HG02884 (cell line): ENCODE measurements around the gene ABCC4.

Experiments used
- ATAC-seq: cut with Tn5 transposase; IDR thresholded peaks from one replicate; pipeline ENCODE4 v1.9.1; 2021; ENCODE audit warnings: mild to moderate bottlenecking, moderate library complexity; ENCODE audit not compliant: unreplicated experiment

Gene ABCC4, protein sequence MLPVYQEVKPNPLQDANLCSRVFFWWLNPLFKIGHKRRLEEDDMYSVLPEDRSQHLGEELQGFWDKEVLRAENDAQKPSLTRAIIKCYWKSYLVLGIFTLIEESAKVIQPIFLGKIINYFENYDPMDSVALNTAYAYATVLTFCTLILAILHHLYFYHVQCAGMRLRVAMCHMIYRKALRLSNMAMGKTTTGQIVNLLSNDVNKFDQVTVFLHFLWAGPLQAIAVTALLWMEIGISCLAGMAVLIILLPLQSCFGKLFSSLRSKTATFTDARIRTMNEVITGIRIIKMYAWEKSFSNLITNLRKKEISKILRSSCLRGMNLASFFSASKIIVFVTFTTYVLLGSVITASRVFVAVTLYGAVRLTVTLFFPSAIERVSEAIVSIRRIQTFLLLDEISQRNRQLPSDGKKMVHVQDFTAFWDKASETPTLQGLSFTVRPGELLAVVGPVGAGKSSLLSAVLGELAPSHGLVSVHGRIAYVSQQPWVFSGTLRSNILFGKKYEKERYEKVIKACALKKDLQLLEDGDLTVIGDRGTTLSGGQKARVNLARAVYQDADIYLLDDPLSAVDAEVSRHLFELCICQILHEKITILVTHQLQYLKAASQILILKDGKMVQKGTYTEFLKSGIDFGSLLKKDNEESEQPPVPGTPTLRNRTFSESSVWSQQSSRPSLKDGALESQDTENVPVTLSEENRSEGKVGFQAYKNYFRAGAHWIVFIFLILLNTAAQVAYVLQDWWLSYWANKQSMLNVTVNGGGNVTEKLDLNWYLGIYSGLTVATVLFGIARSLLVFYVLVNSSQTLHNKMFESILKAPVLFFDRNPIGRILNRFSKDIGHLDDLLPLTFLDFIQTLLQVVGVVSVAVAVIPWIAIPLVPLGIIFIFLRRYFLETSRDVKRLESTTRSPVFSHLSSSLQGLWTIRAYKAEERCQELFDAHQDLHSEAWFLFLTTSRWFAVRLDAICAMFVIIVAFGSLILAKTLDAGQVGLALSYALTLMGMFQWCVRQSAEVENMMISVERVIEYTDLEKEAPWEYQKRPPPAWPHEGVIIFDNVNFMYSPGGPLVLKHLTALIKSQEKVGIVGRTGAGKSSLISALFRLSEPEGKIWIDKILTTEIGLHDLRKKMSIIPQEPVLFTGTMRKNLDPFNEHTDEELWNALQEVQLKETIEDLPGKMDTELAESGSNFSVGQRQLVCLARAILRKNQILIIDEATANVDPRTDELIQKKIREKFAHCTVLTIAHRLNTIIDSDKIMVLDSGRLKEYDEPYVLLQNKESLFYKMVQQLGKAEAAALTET (N-terminal part only)

DNA sequence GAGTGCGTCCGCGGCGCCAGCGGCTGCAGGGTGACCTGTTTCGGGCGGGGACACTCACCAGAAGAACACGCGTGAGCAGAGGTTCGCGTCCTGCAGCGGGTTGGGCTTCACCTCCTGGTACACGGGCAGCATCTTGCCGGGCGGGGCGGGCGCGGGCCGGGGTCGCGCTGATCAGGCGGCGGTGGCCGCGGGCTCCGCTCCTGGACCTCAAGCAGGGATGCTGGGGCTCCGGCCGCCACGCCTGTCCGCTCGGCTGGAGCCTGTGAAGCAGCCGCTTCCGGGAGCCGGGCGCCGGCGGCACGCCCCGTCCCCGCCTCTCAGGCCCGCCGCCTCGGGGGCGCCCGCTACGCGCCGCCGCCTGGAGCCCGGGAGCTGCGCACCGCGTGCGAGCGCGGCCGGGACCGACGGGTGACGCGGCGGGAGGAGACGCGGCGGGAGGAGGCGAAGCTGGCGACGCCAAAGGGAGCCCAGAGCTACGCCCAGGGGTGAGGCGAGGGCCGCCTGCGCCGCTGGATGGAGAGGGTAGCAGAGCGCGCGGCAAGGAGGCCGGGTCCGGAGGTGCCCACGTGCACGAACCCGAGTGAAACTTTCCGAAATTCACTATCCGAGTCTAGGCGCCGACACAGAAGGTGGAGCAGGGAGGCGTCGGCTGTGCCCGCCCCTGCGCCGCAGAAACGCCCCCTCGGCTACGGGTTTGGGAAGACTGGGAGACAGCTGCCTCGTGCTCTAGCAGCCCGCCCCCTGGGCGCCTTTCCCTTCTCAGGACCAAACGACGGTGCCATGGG is at the start of gene ABCC4:
Gene ABCC4 (minus strand): TSS at position 269 of the 785 bp plus-strand sequence. CDS start 137 bp downstream, at position 132.
- ATAC-seq, result peak; percentile 82

DNA sequence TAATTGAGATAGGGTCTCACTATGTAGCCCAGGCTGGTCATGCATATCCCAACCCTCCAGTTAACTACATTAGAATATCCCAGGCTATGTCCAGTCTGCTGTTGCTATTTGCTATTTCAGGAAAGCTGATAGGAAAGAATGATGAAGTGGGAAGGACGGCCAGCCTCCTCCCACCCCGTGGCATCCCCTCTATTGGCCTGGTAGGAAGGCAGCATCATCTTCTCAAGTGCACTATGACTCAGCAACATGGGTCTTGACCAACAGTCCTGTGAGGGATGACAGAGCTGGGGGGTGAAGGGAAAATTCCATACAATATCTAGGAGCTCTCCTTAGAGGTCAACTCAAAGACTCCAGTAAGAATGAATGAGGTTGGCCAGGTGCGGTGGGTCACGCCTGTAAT is 48.0 kb upstream of the ABCC4 start:
- no peak for ATAC-seq

DNA sequence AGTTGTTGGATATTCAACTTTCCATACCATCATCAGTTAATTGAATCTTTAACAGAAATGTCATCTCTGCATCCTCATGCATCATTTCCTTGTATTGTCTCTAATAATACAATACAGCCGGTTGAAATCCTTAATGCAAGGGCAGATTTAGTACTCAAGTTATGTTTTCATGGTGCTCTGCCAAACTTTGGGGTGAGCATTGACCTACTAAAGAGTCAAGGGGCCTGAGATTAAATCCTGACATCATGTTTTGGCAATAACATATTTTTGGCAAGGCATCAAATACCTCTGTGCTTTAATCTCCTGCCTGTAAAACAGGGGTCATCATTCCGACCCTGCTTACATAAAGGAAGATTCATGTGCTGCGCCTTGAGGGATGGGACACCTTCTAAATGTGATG is 42.7 kb upstream of the ABCC4 start:
- no peak for ATAC-seq

DNA sequence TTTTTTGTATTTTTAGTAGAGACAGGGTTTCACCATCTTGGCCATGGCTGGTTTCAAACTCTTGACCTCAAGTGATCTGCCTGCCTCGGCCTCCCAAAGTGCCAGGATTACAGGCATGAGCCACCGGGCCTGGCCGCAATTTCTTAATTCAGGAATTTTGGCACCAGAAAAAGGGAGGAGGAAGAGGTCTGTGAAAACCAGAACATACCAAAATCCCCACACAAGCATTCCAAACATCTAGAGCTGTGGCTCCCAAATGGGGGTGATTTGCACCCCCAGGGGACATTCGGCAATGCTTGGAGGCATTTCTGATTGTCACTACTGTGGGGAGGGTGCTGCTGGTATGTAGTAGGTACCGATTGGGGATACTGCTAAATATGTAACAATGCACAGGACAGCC is 40.2 kb upstream of the ABCC4 start:
- no peak for ATAC-seq

DNA sequence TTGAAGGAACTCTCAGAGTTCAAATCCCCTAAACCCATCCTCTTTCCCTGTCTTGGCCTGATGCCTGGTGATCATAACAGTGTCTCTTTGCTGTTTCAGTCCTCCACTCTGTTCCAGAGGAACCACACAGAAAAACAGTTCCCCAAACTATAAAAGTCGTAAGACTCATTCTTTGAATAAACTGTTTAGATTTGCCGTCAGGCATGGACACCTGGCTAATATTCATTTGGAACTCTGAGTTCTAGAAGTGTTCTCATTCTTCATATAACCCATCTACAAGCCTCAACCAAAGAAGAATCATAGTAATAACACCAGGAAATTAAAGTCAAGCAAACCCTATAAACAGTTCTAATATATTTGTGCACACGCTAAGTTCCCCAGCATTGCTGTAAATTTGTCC is 37.7 kb upstream of the ABCC4 start:
- ATAC-seq, result no peak

DNA sequence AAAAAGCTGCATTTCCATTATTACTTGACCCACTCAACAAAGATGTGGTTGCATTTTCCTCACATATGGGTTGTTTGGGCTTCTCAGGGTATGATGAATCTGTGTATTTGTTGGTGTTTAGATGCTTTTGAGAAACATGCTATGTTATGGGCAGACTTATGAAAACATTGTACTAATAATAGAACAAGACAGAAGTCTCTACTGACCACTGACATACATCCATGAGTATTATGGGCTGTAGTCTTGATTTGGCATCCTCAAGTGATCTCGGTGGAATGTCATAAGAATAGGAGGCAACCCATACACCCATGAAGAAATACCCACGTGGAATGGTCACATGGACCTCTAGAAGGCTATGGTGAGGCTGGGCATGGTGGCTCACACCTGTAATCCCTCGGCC is 36.3 kb upstream of the ABCC4 start:
- no peak for ATAC-seq

DNA sequence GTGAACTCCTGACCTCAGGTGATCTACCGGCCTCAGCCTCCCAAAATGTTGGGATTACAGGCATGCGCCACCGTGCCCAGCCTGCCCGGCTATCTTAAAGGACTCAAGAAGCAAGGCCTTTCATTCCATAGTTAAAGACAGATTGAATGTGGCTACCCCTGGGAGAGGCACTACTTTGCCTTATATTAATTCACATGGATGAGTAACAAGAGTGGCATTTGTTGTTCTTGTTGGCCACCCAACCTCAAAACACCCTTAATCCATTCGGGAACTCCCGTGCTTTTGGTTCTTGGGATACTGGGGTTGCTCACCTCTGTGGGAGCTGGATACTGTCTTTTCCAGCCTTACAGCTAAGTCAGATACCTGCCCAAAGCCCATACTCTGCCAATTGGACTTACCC is 34.4 kb upstream of the ABCC4 start:
- no peak for ATAC-seq

DNA sequence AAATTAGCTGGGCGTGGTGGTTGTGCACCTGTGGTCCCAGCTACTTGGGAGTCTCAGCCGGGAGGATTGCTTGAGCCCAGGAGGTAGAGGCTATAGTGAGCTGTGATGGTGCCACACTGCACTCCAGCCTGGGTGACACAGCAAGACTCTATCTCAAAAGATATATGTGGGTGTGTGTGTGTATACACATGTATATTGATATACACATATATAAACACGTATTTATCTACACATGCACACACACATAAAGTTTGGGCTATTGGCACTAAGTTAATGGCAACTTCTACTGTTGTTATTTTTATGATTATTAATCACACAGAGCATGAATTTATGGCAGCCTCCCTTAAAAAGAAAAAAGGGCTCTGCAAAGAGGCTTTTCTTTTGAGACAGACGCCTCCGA is 27.1 kb upstream of the ABCC4 start:
- no peak for ATAC-seq

DNA sequence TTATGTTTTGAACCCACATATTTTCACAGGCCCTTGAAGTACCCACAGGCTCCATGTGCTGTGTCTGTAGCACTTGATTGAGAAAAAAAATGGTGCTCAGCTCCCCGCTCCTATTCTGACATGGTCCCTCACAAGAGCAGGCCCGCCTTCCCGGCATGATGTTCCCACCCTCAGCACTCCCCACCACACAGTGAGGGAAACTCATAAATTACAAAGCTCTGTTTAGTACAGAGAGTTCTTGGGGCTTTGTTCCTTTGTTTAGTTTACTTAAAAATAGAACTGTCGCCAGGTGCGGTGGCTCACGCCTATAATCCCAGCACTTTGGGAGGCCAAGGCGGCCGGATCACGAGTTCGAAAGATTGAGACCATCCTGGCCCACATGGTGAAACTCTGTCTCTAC is 25.9 kb upstream of the ABCC4 start:
- ATAC-seq, result no peak

DNA sequence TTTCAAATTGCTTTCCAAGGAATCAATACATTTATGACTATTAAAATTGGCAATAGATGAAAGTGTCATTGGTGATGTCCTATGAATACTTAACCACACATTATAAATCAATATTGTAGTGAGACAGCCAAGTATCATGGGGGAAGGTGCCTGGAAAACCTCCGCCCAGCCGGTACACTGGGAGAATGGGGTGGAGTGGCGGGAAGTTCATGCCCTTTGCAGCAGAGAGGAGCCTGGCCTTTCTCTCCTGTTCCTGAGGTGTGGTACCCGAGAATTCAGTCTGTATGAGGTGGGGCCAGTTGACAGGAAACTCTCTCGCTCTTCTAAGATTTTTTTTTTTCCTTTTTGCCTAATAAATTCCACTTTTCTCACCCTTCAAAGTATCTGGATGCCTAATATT is 25.4 kb upstream of the ABCC4 start:
- no peak for ATAC-seq

DNA sequence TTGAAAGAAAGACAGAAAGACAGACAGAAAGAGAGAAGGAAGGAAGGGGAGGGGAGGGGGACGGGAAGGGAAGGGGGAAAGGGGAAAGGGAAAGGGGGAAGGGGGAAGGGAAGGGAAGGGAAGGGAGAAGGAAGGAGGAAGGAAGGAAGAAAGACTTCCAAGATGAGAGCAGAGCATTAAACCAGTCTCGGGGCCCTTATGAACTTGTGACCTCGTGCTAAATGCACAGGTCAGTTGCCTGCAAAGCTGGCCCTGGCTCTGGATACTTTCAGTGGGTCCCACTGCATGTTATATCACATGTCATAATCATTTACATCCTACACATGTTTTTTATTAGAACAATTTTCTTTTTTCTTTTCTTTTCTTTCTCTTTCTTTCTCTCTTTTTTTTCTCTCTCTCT is 24.2 kb upstream of the ABCC4 start:
- ATAC-seq, result no peak

DNA sequence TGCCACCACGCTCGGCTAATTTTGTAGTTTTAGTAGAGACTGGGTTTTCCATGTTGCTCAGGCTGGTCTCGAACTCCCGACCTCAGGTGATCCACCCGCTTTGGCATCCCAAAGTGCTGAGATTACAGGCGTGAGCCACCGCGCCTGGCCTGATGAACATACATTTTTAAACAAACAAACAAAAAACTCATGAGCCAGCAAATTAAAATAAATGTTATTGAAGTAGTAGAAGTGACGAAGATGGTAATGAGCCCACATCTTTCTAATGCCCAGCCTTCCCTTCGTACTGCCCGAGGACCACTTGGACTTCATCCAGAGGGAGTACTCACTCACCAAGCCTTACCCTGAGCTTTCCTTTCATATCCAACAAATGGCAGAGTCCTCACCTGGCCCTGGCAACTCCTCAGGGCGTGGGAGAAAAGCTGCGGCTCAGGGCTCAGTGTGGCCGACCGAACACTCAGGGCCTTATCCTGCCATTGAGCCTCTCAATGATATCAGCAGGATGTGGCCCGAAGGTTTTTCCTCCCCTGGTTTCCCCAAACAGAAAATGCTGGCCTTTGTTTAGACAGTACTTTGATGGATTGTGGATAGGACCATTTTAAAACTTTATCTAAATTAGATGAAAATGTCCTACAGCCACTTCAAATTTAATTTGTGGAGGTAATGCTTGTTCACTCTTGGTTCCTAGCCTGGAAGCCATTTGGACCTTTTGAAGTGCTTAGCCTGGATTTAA is 22.8 kb upstream of the ABCC4 start:
- no peak for ATAC-seq

DNA sequence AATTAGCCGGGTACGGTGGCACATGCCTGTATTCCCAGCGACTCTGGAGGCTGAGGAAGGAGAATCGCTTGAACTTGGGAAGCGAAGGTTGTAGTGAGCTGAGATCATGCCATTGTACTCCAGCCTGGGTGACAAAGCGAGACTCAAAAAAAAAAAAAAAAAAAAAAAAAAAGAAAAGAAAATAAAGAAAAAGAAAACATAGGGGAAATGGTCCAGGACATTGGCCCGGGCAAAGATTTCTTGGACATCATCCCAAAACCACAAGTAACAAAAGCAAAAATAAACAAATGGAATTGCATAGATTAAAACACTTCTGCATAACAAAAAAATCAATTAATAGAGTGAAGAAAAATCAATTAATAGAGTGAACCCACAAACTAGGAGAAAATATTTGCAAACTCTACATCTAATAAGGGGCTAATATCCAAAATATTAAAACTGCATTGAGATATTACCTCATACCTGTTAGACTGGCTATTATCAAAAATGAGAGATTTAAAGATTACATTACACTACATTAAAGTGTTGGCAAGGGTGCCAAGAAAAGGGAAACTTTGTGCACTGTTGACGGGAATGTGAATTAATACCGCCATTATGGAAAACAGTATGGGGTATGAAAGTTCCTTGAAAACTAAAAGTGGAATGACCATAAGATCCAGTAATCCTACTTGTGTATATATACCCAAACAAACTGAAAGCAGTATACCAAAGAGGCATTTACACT is 18.5 kb upstream of the ABCC4 start:
- no peak for ATAC-seq

DNA sequence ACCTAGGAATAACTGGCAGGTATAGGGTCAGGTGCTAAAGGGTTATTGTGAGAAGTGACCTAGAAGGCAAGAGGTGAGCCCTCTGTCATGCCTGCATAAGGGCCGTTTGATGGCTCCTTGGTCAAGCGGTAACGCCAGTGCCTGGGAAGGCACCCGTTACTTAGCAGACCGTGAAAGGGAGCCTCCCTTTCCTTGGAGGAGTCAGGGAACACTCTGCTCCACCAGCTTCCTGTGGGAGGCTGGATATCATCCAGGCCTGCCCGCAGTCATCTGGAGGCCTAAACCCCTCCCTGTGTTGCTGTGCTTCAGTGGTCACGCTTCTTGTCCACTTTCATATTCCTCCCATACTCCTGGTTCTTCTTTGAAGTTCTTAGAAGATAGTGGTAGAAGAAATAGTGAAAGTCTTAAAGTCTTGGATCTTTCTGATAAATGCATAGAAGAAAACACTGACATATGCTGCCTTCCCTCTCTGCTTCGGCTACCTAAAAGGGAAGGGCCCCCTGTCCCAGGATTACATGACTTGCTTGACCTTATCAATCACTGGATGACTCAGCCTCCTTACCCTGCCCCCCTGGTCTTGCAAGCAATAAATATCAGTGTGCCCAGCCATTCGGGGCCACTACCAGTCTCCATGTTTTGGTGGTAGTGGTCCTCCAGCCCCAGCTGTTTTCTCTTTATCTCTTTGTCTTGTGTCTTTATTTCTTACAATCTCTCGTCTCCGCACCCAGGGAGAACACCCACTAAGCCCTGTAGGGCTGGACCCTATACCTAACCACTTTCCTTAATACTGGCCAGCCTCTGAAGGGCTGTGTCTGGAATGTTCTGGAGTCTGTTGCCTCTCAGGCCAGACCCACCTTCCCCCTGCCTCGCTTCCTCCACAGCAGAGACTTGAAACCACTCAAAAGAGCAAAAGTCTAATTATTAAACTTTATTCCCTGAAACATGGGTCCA is 16.1 kb upstream of the ABCC4 start:
- ATAC-seq, result no peak

DNA sequence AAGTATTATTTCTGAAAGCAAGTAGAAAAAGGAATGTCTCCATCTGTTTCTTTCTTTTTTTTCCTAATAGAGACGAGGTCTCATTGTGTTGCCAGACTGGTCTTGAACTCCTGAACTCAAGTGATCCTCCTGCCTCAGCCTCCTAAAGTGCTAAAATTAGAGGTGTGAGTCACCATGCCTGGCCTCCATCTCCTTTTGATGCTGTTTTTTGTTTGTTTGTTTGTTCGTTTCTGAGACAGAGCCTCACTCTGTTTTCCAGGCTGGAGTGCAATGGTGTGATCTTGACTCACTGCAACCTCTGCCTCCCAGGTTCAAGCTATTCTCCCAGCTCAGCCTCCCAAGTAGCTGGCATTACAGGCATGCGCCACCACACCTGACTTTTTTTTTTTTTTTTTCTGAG is 14.5 kb upstream of the ABCC4 start:
- ATAC-seq, result no peak

DNA sequence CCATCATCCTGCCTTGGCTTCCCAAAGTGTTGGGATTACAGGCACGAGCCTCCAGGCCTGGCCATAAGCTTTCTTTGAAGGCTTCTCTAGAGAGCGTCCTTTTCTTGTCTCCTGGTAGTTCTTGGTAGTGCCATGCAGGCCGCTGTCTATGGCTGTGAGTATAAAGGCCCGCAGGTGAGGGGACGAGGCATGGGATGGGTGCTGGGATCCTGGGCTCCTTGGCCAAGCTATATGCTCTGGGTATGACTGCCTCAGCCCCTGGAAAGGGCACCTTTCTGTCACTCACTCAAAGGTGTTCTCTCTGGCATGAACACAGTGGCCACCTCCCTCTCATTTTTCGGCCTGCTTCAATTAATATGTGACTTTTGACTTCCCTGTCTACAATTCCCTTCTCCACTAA is 6.3 kb upstream of the ABCC4 start:
- no peak for ATAC-seq

DNA sequence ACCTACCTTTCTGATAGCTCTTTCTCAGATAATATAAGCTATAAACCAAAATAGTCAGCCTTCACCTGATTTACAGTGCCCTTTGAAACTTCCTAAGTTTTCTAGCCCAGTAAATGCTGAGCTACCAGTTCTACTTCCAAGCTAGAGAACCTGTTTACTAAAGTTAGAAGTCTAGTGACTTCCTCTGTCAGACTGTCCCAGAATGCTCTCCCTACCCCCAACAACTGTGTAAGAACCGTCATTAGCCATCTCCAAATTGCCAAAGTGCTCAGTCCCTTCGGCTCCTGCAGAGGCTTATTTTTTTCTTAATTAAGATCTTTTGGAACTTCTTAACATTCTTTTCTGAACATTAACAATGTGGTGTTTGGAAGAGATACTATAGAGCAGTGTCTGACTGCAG is 3.2 kb upstream of the ABCC4 start:
- no peak for ATAC-seq

DNA sequence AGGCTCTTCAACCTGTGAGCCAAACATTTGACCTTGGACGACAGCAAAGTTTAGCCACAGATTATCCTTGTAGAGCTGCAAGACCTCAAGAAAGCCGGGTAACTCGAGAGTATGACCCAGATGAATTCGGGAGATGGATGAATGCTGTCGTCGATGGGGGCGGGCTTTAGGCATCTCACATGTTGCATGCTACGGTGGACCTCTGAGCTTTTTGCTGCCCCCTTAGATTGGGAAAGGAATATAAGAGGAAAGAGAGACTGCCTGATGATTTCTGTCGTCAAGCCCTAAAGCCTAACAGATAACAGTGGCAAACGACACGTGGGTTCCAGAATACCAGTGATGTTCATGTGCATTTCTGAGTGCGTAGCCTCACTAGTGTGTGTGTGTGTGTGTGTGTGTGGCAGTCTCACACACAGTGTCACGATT is 730 bp upstream of the ABCC4 start:
- peak; percentile 2 for ATAC-seq
